ENCODE measurements around the gene MAP7.
"Not testable (repeated sequence)": the region's sequence is repeated elsewhere in the genome, so short reads cannot be mapped to it uniquely, and the experiment has no call there.

MAP7 gene

GRCh38 chr6:136501096-136501495, 49.1 kb downstream of the MAP7 start:
- DNase-seq: no peak

- no peak for DNase-seq
Measured at GRCh38 chr6:136500414-136500813, 49.8 kb downstream of the MAP7 start.

DNA sequence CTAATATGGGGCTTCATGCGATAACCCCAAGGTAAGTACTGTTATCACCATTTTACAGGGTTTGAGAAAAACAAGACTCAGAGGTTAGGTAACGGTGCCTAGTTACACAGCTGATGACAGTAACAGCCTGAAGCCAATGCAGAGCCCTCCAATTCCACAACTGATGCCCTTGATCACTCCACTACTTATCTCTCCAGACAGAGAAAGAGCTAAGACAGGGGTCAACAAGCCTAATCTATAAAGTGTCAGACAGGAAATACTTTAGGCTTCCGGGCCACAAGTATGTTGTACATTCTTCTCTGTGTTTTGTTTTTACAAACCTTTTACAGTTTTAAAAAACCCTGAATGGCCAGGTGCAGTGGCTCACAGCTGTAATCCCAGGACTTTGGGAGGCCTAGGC, 50.9 kb downstream of the MAP7 start:
- DNase-seq: no peak

- not testable (repeated sequence) for DNase-seq
Measured at GRCh38 chr6:136496449-136496848, 53.8 kb downstream of the MAP7 start.

- no peak for DNase-seq
Measured at GRCh38 chr6:136494710-136495109, 55.5 kb downstream of the MAP7 start.

GRCh38 chr6:136494059-136494458, 56.2 kb downstream of the MAP7 start:
- DNase-seq: no peak

DNA sequence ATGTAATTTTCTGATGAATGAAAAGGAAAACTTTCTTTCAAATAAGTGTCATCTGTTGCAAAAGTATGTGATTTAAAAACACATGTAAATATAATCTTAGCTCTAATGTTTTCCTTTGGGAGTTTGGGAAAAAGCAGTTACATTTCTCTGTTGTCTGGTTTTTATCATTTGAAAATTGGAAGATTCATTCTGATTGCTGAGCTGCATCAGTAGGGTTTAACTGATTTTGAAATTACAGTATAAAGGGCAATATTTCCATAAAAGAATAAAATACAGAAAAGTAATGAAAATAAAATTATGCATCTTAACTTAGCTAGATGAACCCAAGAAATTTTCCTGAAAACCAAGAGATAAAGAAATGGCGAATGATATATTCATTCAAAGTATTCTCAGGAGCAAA, 57.8 kb downstream of the MAP7 start:
- DNase-seq: no peak

DNA sequence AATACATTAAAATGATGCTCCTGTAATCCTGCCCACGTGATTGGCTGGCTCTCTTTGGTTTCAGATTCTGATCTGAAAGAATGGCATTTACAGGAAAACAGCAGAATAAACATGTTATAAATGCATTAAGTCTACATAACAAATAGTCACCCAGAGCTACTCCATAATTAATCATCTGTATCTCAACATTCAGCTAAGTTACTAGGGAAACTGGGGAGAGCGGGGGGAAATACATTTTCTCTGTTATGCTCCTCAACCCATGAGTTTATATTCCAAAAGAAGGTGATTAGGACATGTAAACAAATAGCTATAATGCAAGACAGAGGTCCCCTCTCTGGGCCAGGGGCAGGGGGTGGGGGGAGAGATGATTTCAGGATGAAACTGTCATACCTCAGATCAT, 58.5 kb downstream of the MAP7 start:
- no peak for DNase-seq

- DNase-seq: no peak
Measured at GRCh38 chr6:136491251-136491650, 59.0 kb downstream of the MAP7 start.

GRCh38 chr6:136489689-136490033, 60.6 kb downstream of the MAP7 start:
- DNase-seq: not testable (repeated sequence)

GRCh38 chr6:136487759-136488425, 62.3 kb downstream of the MAP7 start:
- no peak for DNase-seq

GRCh38 chr6:136486357-136486756, 63.9 kb downstream of the MAP7 start:
- no peak for DNase-seq

DNA sequence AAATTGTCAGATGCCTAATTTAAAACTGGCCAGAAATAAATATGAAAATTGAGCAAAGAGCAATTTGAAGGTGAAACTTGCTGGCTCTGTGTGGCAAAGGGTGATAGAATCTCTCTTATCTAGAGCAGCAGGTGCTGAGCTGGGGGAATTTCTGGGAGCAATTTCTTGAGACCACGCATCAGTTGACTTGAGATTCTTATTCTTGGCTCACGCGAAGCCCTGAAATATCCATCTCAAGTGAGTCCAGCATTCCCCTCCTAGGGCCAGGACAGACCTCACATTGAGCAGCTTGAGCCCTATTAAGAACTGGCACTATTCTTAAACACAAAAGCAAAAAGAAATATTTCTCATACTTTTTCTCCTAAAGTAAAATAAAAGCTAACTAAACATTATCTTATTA, 66.3 kb downstream of the MAP7 start:
- DNase-seq: no peak

- not testable (repeated sequence) for DNase-seq
Measured at GRCh38 chr6:136483005-136483404, 67.2 kb downstream of the MAP7 start.

DNA sequence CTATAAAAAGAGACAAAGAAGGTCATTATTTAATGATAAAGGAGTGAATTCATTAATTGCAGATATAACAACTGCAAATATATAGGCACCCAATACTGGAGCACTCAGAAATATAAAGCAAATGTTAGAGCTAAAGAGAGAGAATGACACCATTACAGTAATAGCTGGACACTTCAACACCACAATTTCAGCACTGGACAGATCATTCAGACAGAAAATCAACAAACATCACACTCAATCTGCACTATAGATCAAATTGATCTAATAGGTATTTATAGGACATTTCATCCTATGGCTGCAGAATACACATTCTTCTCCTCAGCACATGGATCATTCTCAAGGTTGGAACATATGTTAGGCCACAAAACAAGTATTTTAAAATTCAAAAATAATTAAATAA, 72.7 kb downstream of the MAP7 start:
- DNase-seq: no peak

GRCh38 chr6:136475686-136476085, 74.5 kb downstream of the MAP7 start:
- no peak for DNase-seq

GRCh38 chr6:136474241-136474640, 76.0 kb downstream of the MAP7 start:
- no peak for DNase-seq

GRCh38 chr6:136471922-136472321, 78.3 kb downstream of the MAP7 start:
- no peak for DNase-seq

- DNase-seq: no peak
Measured at GRCh38 chr6:136471372-136471771, 78.8 kb downstream of the MAP7 start.

GRCh38 chr6:136470044-136470443, 80.2 kb downstream of the MAP7 start:
- DNase-seq: no peak

GRCh38 chr6:136469154-136469553, 81.1 kb downstream of the MAP7 start:
- no peak for DNase-seq

GRCh38 chr6:136468711-136469110, 81.5 kb downstream of the MAP7 start:
- DNase-seq: no peak

DNA sequence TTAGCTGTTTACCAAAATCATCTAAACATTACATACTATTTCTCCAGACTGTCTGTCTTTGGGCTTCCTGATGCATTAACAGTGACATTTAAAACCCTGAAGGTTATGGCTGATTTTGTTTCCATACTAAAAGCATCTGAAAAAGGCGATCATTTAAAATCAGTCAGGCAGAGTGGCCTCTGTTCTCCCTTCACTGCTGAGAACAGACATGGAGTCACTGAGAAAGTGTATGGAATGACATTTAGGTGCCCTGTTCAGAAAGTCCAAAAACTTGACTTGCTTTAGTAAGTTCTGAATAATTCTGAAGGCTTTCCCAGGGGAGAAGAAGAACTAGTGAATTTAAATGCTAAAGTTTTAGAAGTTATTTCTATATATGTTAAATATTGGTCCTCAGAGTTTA, 83.0 kb downstream of the MAP7 start:
- DNase-seq: no peak

- DNase-seq: no peak
Measured at GRCh38 chr6:136466777-136467176, 83.4 kb downstream of the MAP7 start.

- no peak for DNase-seq
Measured at GRCh38 chr6:136465766-136466303, 84.4 kb downstream of the MAP7 start.
